Esophagus (tissue), 2 donors: ENCODE measurements around the gene ZNF540. TPM values are rescaled to one million over a fixed set of nuclear protein-coding genes. Genes with fewer than 3 reads are reported as not detected.
A peak's percentile ranks its signal among the peaks of the same experiment; 100 is the strongest.
"Not testable (repeated sequence)": the region's sequence is repeated elsewhere in the genome, so short reads cannot be mapped to it uniquely, and the experiment has no call there.

Experiments used
- H3K27ac ChIP-seq, 2 donors: one replicate each; pipeline ENCODE4 v1.5.1; 2013; ENCODE audit warnings: low read depth in 2 of 2, mild to moderate bottlenecking in 2 of 2, inconsistent platforms in 1 of 2, low read length in 1 of 2, moderate library complexity in 1 of 2
- H3K27me3 ChIP-seq, 2 donors: one replicate each; pipeline ENCODE4 v1.6.1; 2013; ENCODE audit warnings: low read length in 2 of 2, control low read depth in 1 of 2, mild to moderate bottlenecking in 1 of 2; ENCODE audit not compliant: insufficient read depth in 2 of 2, control insufficient read depth in 1 of 2
- H3K36me3 ChIP-seq, 2 donors: one replicate each; pipeline ENCODE4 v1.6.1; 2013; ENCODE audit warnings: low read length in 1 of 2; ENCODE audit not compliant: control insufficient read depth in 2 of 2, insufficient read depth in 2 of 2
- H3K4me1 ChIP-seq, 2 donors: one replicate each; pipeline ENCODE4 v1.6.1; 2013; ENCODE audit warnings: low read length in 1 of 2; ENCODE audit not compliant: control insufficient read depth in 2 of 2, insufficient read depth in 2 of 2
- H3K4me3 ChIP-seq, 2 donors: one replicate each; pipeline ENCODE4 v1.5.1; 2013; ENCODE audit warnings: low read length in 2 of 2, mild to moderate bottlenecking in 2 of 2, low read depth in 1 of 2, moderate library complexity in 1 of 2
- H3K9me3 ChIP-seq, 2 donors: one replicate each; pipeline ENCODE4 v1.6.1; 2013; ENCODE audit warnings: mild to moderate bottlenecking in 2 of 2, low read depth in 1 of 2, low read length in 1 of 2, moderate library complexity in 1 of 2; ENCODE audit not compliant: control insufficient read depth in 2 of 2, insufficient read depth in 1 of 2
- WGBS, 2 donors: extraction: QIAGEN DNeasy Blood & Tissue Kit; methylation state at CpG; one replicate each; pipeline ENCODE4 v1.1.7; 2013; 5-methylcytosine and 5-hydroxymethylcytosine counted together
- polyA plus RNA-seq, 2 donors: library from polyadenylated mRNA; stranded (reverse); fragments of 200-250 nt; gene quantifications; one replicate each; pipeline ENCODE4 v1.2.3, GENCODE V29; 2013
- donor health status: healthy with polysubstance abuse.
- donor health status: Bipolar disorder and iron deficiency.

Gene ZNF540
- polyA plus RNA-seq, 2 donors, result 1.1 to 1.6 TPM

- peaks cover 7 to 17% of the 10 kb centered on the region in 2 donors for H3K9me3 ChIP-seq
- no peaks in the 10 kb centered on the region for H3K27me3 ChIP-seq
- no peak overlapping the region for H3K4me3 ChIP-seq
- no peaks in the 10 kb centered on the region for H3K4me1 ChIP-seq
- peaks cover 0 to 8% of the 10 kb centered on the region in 2 donors for H3K36me3 ChIP-seq
- no peak overlapping the region for H3K27ac ChIP-seq
- 95 to 97% methylated on average over 11 of the region's 11 CpGs for WGBS, 2 donors
These were observed 40.7 kb downstream of the ZNF540 start for GRCh38 chr19:37635076-37636056.

GRCh38 chr19:37654118-37654517, 59.4 kb downstream of the ZNF540 start:
- H3K27ac ChIP-seq, result no peak overlapping the region
- peaks cover 0 to 2% of the 10 kb centered on the region in 2 donors for H3K36me3 ChIP-seq
- H3K27me3 ChIP-seq, result no peaks in the 10 kb centered on the region
- peak overlapping the region in 1 of 2 donors; percentile 76 for H3K4me3 ChIP-seq
- H3K9me3 ChIP-seq, result peaks cover 0 to 6% of the 10 kb centered on the region in 2 donors
- H3K4me1 ChIP-seq, result no peaks in the 10 kb centered on the region
- WGBS, 2 donors, result 4 to 5% methylated on average over 5 of the region's 5 CpGs

- 0 to 1% methylated on average over 40 of the region's 40 CpGs for WGBS, 2 donors
- peak overlapping the region; percentile 89 to 97 for H3K27ac ChIP-seq
- no peaks in the 10 kb centered on the region for H3K4me1 ChIP-seq
- H3K9me3 ChIP-seq, result peaks cover 0 to 3% of the 10 kb centered on the region in 2 donors
- peak overlapping the region; percentile 71 to 76 for H3K4me3 ChIP-seq
- no peaks in the 10 kb centered on the region for H3K27me3 ChIP-seq
- H3K36me3 ChIP-seq, result peaks cover 0 to 2% of the 10 kb centered on the region in 2 donors
These were observed 60.1 kb downstream of the ZNF540 start for GRCh38 chr19:37654629-37655300.

GRCh38 chr19:37655301-37655688, 60.6 kb downstream of the ZNF540 start, which contains the start of gene ZFP30:
ZFP30 (minus strand) TSS chr19:37655465; CDS start chr19:37647822, 7,643 bp downstream.
- Histone ChIP-seq H3K4me3 (peak within 1 kb of the TSS; percentile 71 to 76), H3K27me3 (no peaks in the 10 kb centered on the region), H3K9me3 (peaks cover 0 to 3% of the 10 kb centered on the region in 2 donors), H3K27ac (peak within 1 kb of the TSS; percentile 89 to 97), H3K36me3 (no peaks in the 10 kb centered on the region), H3K4me1 (no peaks in the 10 kb centered on the region)
- 0 to 1% methylated on average over 34 of the region's 34 CpGs for WGBS, 2 donors

DNA sequence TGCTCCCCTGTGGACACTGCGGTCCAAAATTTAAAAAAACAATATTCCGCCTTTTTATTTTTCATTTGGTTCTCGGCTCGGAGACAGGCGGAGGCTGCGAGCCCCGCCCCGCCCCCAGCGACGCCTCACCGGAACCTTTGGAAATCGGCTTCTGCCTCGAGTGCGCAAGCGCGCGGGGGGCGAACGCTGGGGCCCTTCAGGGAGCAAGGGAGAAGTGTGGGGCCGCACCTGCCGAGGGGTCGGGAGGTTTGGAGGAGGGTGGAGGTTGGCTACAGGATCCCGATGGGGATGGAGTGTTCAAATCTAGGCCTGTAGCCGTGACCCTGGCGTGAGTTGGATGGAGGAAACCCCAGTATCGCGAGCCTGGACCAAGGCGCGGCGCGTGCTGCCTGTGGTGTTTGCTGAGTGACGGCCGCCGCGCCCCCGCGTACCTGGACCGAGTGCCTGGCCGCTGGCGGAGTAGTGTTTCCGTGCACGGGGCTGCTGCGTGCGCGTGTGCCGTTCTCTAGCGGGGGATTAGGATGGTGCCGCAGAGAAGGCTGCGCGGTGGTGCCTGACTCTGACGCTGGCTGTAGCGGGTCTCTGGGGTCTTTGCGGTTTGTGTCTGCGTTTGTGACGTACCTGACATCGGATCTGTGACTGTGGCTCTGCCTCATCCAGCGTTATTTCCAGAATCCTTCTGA, 61.2 kb downstream of the ZNF540 start:
- Histone ChIP-seq H3K4me3 (peak overlapping the region; percentile 71 to 76), H3K36me3 (no peaks in the 10 kb centered on the region), H3K4me1 (no peaks in the 10 kb centered on the region), H3K27ac (peak overlapping the region; percentile 89 to 97), H3K27me3 (no peaks in the 10 kb centered on the region), H3K9me3 (peaks cover 0 to 3% of the 10 kb centered on the region in 2 donors)
- 1% methylated on average over 55 to 57 of the region's 57 CpGs for WGBS, 2 donors

DNA sequence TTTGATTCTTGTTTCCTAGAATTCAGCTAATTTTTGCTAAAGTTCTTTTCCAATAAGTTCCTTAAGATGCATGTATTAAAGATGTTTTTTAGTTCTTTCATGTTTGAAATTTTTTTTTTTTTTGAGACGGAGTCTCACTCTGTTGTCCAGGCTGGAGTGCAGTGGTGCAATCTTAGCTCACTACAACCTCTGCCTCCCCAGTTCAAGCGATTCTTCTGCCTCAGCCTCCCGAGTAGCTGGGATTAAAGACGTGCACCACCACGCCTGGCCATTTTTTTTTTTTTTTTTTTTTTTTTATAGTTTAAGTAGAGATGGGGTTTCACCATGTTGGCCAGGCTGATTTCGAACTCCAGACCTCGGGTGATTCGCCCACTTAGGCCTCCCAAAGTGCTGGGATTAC, 62.5 kb downstream of the ZNF540 start:
- H3K27me3 ChIP-seq, H3K9me3 ChIP-seq, H3K4me1 ChIP-seq, H3K27ac ChIP-seq, H3K4me3 ChIP-seq, H3K36me3 ChIP-seq: not testable (repeated sequence)
- WGBS, 2 donors, result 94 to 95% methylated on average over 8 of the region's 8 CpGs

Other genes starting within 250 kb of the ZNF540 start
- gene ZNF527, start 223.8 kb upstream of the ZNF540 start, polyA plus RNA-seq, result 1 to 10 TPM; 1.6 to 2.1 TPM
- gene ZNF569, start 127.4 kb upstream of the ZNF540 start, polyA plus RNA-seq, result 1 to 10 TPM in 1 of 2 donors, under 1 TPM in 1; 0.89 to 1.1 TPM
- gene ZNF570, start 125.5 kb upstream of the ZNF540 start, polyA plus RNA-seq, result under 1 TPM; 0.69 to 0.71 TPM
- gene ZNF793, start 87.9 kb upstream of the ZNF540 start, polyA plus RNA-seq, result 1 to 10 TPM; 1.7 to 4.1 TPM
- gene ZNF571, start 84 bp upstream of the ZNF540 start, polyA plus RNA-seq, result 1 to 10 TPM; 1.6 to 2.4 TPM
- gene ZFP30, start 60.6 kb downstream of the ZNF540 start, polyA plus RNA-seq, result 1 to 10 TPM; 2.2 to 2.7 TPM
- 1 to 10 TPM; 2.1 to 2.5 TPM for gene ZNF607, start 124.9 kb downstream of the ZNF540 start, polyA plus RNA-seq
- gene ZNF573, start 184.7 kb downstream of the ZNF540 start, polyA plus RNA-seq, result 1 to 10 TPM in 1 of 2 donors, under 1 TPM in 1; 0.60 to 1.2 TPM